Fibroblast of skin of scalp (primary cell): ENCODE measurements around the gene GMDS.

ENCODE experiments used
- DNase-seq: peaks from one replicate; pipeline ENCODE4 v3.0.0-alpha.2; 2013

The GMDS gene

DNA sequence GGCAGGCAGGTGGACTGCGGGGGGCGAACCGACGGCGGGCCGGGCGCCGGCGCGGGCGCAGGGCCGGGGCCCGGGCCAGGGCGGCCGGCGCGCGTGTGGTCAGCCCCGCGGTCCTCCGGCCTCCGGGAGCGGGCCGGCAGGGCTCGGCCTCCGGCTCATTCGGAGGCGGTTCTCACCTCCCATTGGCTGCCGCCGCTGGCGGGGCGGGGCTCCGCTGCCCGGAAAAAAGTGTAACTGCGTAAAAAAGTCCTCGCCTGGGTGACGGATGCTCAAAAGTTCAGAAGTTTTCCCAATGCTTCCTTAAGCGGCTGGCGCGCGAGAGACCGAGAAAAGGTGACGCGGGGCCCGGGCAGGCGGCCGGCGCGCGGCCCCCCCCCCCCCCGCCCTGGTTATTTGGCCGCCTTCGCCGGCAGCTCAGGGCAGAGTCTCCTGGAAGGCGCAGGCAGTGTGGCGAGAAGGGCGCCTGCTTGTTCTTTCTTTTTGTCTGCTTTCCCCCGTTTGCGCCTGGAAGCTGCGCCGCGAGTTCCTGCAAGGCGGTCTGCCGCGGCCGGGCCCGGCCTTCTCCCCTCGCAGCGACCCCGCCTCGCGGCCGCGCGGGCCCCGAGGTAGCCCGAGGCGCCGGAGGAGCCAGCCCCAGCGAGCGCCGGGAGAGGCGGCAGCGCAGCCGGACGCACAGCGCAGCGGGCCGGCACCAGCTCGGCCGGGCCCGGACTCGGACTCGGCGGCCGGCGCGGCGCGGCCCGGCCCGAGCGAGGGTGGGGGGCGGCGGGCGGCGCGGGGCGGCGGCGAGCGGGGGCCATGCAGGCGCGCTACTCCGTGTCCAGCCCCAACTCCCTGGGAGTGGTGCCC, 635.5 kb downstream of the GMDS start, which contains the start of gene FOXC1:
Gene FOXC1, plus strand, starts transcription at position 268 of the 849 bp plus-strand sequence. Its CDS starts 531 bp downstream, at position 799.
- DNase-seq, result peak; percentile 93

- DNase-seq, result no peak
Measured at GRCh38 chr6:1609041-1609647, 636.3 kb downstream of the GMDS start.

DNA sequence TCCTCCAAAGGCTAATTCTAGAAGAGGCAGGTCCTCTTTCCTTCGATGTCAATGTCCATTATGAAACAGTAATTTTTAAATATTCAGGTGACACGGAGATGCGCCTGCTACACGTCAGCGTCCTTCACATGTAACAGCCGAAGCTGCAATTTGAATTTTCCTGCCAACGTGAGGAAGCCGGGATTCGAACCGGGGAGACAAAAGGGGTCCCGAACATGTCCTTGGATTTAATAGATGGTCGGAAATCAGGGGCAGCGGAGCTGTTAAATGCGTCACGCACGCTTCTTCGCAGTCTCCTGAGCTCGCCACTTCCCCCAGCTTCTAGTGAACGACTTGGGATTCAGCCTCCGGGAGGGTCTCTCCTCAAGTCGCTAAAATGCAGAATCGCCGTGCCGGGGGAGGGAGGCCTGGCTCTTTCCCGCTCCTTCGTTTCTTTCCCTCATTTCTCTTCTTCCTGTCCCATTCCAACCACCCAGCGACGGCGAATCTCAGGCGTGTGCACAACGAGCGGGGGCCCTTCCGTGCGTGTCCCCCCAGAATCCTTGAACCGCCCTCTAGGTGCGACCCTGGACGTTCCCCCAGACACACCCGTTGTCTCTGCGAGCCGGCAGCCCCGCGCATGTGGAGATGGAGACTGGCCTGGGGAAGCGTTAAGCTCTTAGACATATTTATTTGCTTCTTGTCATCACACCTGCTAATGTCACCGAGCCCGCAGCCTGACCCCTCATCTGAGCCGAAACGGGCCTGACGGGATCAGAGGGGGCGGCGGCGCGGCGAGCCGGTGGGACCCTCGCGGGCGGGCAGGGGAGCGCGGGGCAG, 637.0 kb downstream of the GMDS start:
- DNase-seq, result no peak

GRCh38 chr6:1607516-1608221, 637.7 kb downstream of the GMDS start:
- DNase-seq, result no peak

DNA sequence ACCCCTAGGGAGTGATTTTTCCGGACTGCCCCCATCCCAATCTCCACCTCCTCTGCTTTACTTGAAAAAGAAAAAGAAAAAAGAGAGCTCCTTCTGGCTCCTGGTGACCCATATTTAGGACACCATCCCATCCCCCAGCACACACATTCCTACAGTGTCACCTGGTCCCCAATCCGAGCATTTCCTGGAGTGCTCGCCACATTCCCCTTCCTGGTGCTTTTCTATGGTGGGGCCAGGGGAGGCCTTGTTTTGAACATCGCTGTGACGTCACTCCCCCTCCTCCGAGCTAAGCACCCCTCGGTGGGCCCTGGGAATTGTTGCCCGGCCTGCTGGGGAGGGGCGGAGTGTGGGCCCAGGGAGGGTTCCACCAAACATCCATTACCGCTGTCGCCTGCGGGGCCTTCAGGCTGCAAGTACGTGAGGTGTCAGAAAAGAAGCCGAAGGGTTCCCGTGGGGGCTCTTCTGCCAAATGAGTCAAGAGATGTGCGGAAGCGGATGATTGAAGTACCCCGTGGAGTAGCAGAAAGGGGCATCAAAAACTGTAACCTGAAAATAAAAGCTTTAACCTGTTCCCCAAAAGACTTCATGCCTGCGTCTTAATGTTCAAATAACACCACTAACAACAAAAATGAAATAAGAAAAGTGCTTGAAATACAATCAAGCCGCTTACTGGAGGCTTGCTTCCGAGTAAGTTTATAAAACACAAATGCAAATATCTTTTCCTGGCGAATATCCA, 638.5 kb downstream of the GMDS start:
- DNase-seq, result no peak

DNA sequence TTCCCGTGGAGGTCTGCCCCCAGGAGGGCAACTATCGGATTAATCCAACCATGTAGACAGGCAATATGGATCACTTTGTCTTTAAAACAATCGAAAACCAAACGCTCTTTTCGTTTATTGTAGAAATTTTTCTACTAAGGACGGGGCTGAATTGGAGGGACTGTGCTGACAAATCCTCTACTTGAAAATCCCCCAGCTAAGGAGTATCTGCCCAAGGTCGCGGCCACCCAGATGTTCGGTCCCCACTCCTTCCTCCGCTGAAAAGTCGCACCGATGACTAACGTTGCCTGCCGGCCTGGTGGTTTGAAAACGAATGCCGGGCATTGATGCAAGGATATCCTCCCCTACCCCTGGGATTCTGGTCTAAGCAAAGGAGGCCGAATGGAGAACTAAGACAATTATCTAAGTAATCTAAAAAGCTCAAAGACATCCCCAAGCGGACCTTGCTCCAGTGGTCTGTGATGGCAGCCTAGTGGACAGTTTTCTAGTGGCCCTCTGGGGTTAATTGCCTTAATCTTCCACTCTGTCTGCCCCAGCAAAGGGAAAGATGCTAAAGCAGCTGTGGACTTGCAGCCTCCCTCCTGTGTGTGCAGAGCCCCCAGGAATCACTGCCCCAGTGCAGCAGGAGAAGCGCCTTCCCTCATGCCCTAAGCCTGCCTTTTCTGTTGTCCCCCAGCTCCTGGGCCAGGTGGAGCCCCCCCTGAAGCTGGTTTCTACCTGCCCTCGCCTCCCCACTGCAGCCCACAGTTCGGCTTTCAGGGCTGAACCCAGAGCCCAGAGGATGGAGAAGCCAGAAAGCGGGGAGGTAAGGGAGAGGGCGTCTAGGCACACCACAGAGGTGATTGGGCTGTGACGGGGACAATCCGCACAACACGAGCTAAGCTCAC, 639.3 kb downstream of the GMDS start:
- DNase-seq, result peak; percentile 46

DNA sequence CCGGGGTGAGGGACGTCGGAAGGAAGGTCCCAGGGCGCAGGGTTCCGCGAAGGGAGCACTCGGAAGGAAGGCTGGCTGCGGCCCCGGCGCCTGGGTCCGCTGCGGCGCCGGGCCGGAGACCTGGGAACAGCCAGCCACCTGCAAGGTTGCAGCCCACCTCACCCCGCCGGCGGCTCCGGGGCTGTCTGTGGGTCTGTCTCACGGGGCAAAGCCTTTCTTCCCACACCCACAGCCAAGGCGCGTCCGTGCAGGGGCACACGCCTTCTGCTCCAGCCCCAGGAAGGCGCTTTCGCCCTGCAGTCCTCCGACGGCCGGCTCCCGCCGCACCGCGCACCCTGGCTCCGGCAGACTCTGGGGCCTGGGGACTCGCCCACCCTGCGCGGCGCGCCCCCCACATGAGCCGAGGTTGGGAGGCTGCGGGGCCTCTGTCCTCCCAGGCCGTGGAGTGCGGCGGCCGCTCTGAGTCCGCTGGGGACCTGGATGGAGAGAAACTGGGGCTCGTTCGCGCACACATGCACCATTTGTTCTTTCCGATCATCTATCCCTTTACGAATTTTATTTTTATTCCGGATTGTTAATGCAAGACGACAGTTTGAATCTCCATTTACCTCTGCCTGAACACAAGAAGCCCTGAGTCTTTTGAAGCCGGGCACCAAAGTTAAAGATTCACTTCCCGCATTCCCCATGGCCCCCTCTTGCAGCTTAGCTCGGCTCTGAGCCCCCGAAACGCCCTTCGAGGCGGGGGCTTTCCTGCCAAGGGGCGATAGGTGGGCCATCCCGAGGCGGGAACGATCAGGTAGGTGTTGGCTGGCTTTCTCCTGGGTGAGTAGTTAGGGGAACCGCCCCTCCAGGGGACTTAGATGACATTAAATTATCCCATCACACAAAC, 640.2 kb downstream of the GMDS start:
- DNase-seq, result no peak

DNA sequence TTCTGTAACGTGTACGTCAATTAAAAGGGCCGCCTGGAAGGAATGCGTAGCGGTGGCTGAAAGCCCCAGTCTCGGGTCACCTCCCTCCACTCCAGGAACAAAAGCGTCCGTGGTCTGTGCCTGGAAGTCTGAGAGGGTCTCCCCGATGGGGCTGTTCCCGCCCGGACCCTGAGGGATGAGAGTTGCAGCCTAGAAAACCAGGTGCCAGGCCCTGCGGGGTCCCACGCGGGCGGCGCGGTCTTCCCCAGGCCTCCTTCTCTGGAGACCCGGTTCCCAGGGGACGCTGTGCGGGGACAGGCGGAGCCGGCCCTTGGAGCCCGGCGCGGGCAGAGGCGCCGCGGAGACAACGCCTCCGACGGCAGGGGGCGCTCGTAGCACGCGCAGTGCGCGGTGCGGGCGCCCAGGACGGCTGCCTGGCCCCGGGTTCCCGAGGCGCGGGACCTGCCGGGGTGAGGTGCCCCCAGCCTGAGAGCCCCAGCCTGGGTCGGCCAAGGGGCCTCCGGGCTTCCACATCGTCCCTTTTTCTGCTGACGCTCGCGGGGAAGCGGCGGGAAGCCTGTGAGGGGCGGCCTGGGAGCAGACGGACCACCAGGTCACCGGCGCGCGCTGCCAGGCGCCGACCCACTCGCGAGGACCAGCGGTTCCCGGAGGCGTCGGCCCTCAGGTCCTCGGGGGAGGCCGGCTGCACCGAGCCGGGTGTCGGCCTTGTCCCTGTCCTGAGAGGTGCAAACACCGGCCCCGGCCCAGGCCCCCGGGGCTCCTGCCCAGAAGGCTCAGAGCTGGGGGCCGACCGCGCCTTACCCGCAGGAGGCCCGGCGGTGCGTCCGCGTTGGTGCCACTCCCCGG, 641.0 kb downstream of the GMDS start:
- peak; percentile 52 for DNase-seq

DNA sequence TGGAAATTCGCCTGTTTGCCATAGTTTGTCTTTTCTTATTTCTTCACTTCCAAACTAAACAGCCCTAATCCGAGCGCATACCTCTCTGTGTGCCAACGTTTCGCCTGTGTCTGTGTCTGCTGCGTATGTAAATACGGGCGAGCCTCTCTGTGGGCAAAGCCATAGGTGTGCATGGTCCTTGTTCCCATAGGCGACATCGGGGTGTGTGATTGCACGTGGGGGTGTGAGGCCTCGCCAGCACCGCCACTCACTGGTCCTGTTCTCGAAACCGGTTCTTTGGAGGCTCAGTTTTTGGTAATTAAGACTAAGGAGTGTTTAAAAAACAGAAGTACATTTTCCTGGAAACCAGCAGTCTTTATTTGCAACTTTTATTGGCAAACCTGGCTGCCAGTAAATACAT, 641.7 kb downstream of the GMDS start:
- DNase-seq, result no peak

DNA sequence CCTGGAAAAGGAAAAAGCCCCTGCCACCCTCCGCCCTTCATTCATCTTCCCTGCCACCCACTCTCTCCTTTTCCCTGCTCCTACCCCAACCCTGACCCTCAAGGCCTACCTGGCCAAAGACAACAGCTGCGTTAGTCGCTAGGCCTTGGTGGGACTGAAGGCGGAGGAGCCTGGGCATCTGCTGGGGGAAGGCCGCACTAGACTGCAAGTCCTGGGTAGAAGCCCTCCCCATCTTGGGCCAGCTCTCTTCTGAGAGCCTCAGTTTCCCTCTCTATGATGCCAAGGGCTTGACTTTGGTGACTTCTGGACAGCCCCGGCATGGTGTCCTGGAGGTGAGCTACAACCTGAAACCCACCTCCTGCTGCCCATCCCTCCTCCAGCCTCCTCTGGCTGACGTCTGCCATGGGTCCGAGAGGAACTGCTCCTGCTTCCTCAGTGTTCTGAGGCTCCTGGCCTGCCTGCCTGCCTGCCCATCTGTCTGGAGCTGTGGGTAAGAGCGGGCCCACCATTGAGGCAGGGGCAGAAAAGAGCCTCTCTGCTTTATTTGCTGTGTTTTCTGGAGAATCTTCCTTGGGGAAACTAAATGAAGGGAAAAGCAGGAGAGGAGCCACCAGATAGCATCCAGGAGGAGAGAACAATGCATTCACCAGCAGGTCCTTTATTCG, 643.2 kb downstream of the GMDS start:
- DNase-seq, result no peak

GRCh38 chr6:1601158-1602048, 644.0 kb downstream of the GMDS start:
- DNase-seq, result no peak

GRCh38 chr6:1600764-1601157, 644.6 kb downstream of the GMDS start:
- no peak for DNase-seq

DNA sequence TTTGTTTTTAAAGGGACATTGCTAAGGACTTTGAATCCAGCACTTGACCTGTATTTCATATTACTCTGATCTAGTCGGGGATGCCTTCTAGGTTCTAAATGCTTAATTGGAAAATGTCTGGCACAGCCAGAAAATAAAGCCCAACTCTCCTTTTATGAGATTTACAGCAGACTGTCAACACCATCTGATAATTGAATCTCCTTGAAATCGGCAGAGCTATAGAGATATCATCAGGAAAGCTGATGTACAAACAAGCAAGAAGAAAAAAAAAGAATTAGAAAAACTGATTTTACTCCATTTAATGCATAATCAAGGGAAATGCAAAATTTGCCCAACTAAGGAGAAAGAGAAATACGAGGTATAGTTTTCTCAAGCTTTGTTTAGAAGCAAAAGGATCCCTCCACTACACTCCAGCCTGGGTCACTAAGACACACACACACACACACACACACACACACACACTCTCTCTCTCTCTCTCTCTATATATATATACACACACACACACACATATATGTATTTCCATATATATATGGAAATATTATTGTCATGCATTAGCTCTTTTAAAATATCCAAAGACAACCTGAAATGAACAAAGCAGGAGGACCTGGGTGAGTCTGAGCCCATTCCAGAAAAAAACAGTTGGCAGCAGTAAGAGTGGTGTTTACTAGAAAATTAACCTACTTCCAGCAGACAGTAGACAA, 645.2 kb downstream of the GMDS start:
- no peak for DNase-seq

GRCh38 chr6:1599469-1599868, 645.9 kb downstream of the GMDS start:
- DNase-seq, result no peak

- no peak for DNase-seq
Measured at GRCh38 chr6:1598886-1599285, 646.5 kb downstream of the GMDS start.

GRCh38 chr6:1598433-1598832, 647.0 kb downstream of the GMDS start:
- DNase-seq, result no peak
